GM21528 (cell line): ENCODE measurements around the gene SOX4.

Source experiments
- ATAC-seq: cut with Tn5 transposase; IDR thresholded peaks from one replicate; pipeline ENCODE4 v1.9.1; 2021; ENCODE audit warnings: mild to moderate bottlenecking, moderate library complexity; ENCODE audit not compliant: unreplicated experiment, low FRiP score

Gene SOX4

GRCh38 chr6:21611485-21611884, 17.9 kb downstream of the SOX4 start:
- ATAC-seq, result no peak

- no peak for ATAC-seq
Observed at GRCh38 chr6:21612067-21612745, 18.7 kb downstream of the SOX4 start.

GRCh38 chr6:21613809-21614208, 20.3 kb downstream of the SOX4 start:
- ATAC-seq, result no peak

GRCh38 chr6:21614226-21614625, 20.7 kb downstream of the SOX4 start:
- no peak for ATAC-seq

- no peak for ATAC-seq
Observed at GRCh38 chr6:21615504-21615903, 22.0 kb downstream of the SOX4 start.

GRCh38 chr6:21616005-21616404, 22.5 kb downstream of the SOX4 start:
- no peak for ATAC-seq

- ATAC-seq, result no peak
Observed at GRCh38 chr6:21625642-21626041, 32.1 kb downstream of the SOX4 start.

- no peak for ATAC-seq
Observed at GRCh38 chr6:21626756-21627155, 33.2 kb downstream of the SOX4 start.

GRCh38 chr6:21628160-21628559, 34.6 kb downstream of the SOX4 start:
- no peak for ATAC-seq

- no peak for ATAC-seq
Observed at GRCh38 chr6:21633511-21634109, 40.1 kb downstream of the SOX4 start.

- ATAC-seq, result no peak
Observed at GRCh38 chr6:21634582-21634981, 41.0 kb downstream of the SOX4 start.

- no peak for ATAC-seq
Observed at GRCh38 chr6:21636876-21637275, 43.3 kb downstream of the SOX4 start.

GRCh38 chr6:21639316-21639715, 45.8 kb downstream of the SOX4 start:
- ATAC-seq, result no peak
